ENCODE results near the gene SLC35A2. TPM values are rescaled to one million over a fixed set of nuclear protein-coding genes. Genes with fewer than 3 reads are reported as not detected.

Gene SLC35A2
- total RNA-seq, 4 donors from 2014 or later, result 26.9 to 47.8 (median 32.3) TPM

GRCh38 chrX:48933757-48934156 lies 22.3 kb upstream of the SLC35A2 start:
- H3K27me3 ChIP-seq, result no peaks in the 10 kb centered on the region
- 87 to 95% methylated on average over 2 of the region's 2 CpGs for WGBS, 2 donors
- DNase-seq, result no peak
- no peak overlapping the region for H3K27ac ChIP-seq
- H3K4me1 ChIP-seq, result no peaks in the 10 kb centered on the region
- no peak overlapping the region for H3K4me3 ChIP-seq (replicated peaks in 1 of 3)
- peaks cover 6 to 17% of the 10 kb centered on the region in 2 donors for H3K36me3 ChIP-seq
- TF ChIP-seq POLR2A (IDR thresholded peaks at IDR 0.05) (no peak), CTCF (IDR thresholded peaks at IDR 0.05) (no peak)
- intact Hi-C loops (cut with DNase I), result no loop called here
- no peaks in the 10 kb centered on the region for H3K9me3 ChIP-seq

- no peak overlapping the region for H3K27ac ChIP-seq
- H3K4me3 ChIP-seq (replicated peaks in 1 of 3), result no peak overlapping the region
- H3K36me3 ChIP-seq, result peaks cover 17 to 23% of the 10 kb centered on the region in 2 donors
- H3K9me3 ChIP-seq, result no peaks in the 10 kb centered on the region
- intact Hi-C loops (cut with DNase I), result no loop called here
- no peaks in the 10 kb centered on the region for H3K4me1 ChIP-seq
- 80 to 91% methylated on average over 2 of the region's 2 CpGs for WGBS, 2 donors
- H3K27me3 ChIP-seq, result no peaks in the 10 kb centered on the region
- TF ChIP-seq POLR2A (IDR thresholded peaks at IDR 0.05) (no peak), CTCF (IDR thresholded peaks at IDR 0.05) (no peak)
- DNase-seq, result no peak
These were observed 16.4 kb upstream of the SLC35A2 start for GRCh38 chrX:48927736-48928382.

DNA sequence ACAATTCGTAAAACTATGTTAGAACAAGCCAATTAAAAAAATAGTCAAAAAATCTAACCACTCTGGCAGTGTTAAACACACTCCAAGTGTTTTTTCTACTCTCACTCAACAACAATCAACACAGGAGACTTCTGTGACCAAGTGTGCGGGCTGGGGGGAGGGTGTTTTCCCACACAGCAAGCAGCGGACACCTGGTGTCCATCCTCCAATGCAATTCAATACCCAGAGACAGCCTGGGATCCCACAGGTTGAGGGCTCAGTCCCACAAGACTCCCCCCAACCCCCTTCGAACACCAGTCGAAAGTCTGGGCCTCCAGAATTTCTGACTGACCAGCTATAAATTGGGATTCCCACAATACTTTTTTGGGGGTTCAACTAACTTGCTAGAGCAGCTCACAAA lies 15.7 kb upstream of the SLC35A2 start:
- Histone ChIP-seq H3K4me1 (no peaks in the 10 kb centered on the region), H3K4me3 (replicated peaks in 1 of 3) (no peak overlapping the region), H3K9me3 (no peaks in the 10 kb centered on the region), H3K27ac (no peak overlapping the region), H3K27me3 (no peaks in the 10 kb centered on the region), H3K36me3 (peaks cover 21 to 29% of the 10 kb centered on the region in 2 donors)
- TF ChIP-seq POLR2A (IDR thresholded peaks at IDR 0.05) (no peak), CTCF (IDR thresholded peaks at IDR 0.05) (no peak)
- WGBS, 2 donors, result 66 to 86% methylated on average over 4 to 5 of the region's 5 CpGs
- intact Hi-C loops (cut with DNase I), result no loop called here
- DNase-seq, result no peak

- WGBS, 2 donors, result 88 to 100% methylated on average over 5 of the region's 5 CpGs
- intact Hi-C loops (cut with DNase I), result no loop called here
- TF ChIP-seq CTCF (IDR thresholded peaks at IDR 0.05) (no peak), POLR2A (IDR thresholded peaks at IDR 0.05) (no peak)
- Histone ChIP-seq H3K9me3 (no peaks in the 10 kb centered on the region), H3K27ac (no peak overlapping the region), H3K4me1 (peaks cover 0 to 5% of the 10 kb centered on the region in 2 donors), H3K4me3 (replicated peaks in 1 of 3) (no peak overlapping the region), H3K27me3 (no peaks in the 10 kb centered on the region), H3K36me3 (peaks cover 22 to 25% of the 10 kb centered on the region in 2 donors)
- no peak for DNase-seq
These were observed 12.8 kb upstream of the SLC35A2 start for GRCh38 chrX:48924270-48924669.

DNA sequence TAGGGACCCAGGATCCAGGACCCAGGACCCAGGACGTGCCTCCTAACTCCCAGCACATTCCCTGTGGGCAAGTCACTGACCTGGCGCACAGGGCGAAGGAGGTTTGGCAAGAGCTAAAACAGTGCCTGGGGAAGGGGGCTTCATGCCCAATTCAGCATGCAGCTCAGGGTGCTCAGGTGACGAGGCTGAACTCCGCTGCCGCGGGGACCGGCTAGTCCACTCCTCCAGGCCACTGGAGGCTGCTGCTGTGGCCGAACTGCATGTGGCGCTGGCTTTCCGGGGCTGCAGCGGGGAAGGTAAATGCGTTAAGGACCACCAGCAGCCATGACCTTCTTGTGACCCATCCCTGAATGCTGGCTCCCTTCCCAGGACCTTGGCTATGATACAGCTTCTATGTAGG lies 12.3 kb upstream of the SLC35A2 start:
- H3K27ac ChIP-seq, result no peak overlapping the region
- H3K27me3 ChIP-seq, result no peaks in the 10 kb centered on the region
- no peak for DNase-seq
- TF ChIP-seq POLR2A (IDR thresholded peaks at IDR 0.05), result no peak
- TF ChIP-seq CTCF (IDR thresholded peaks at IDR 0.05), result no peak
- H3K36me3 ChIP-seq, result peaks cover 22 to 25% of the 10 kb centered on the region in 2 donors
- no CpG with 5 or more reads among the region's 13 CpGs for WGBS, 2 donors
- intact Hi-C loops (cut with DNase I), result no loop called here
- no peak overlapping the region for H3K4me3 ChIP-seq (replicated peaks in 1 of 3)
- peaks cover 0 to 5% of the 10 kb centered on the region in 2 donors for H3K4me1 ChIP-seq
- H3K9me3 ChIP-seq, result no peaks in the 10 kb centered on the region
